B cell (primary cell): ENCODE results near the gene KDM6B. TPM values are rescaled to one million over a fixed set of nuclear protein-coding genes. Genes with fewer than 3 reads are reported as not detected.

Source experiments
- ATAC-seq: fragments of 200-7000 bp; cut with Tn5 transposase; one replicate; pipeline ENCODE4 v1.10.0; 2021; ENCODE audit warnings: low read depth, mild to moderate bottlenecking, moderate number of reproducible peaks, moderate library complexity
- CTCF ChIA-PET: fragments of 350-600 bp; sonication (Branson Sonifier 250); formaldehyde crosslinking; loops from one replicate; lab custom pipeline; 2021; ENCODE audit warnings: antibody characterized with exemption, inconsistent platforms; lab: Charles Lee
- POLR2A ChIA-PET: fragments of 350-600 bp; sonication (Branson Sonifier 250); formaldehyde crosslinking; loops from one replicate; lab custom pipeline; 2021; ENCODE audit warnings: antibody characterized with exemption; lab: Charles Lee
- DNase-seq: peaks from one replicate; pipeline ENCODE4 v3.0.0; 2013
- H2AFZ ChIP-seq: 2 replicates; pipeline ENCODE4 v1.6.1; 2012; ENCODE audit warnings: mild to moderate bottlenecking, low read depth, low read length; ENCODE audit not compliant: insufficient read depth, poor library complexity, severe bottlenecking
- H3K27ac ChIP-seq, 2 donors: 1 replicate in 1 of 2; 2 replicates in 1 of 2; pipeline ENCODE4 v1.5.1; 2012 to 2013; ENCODE audit warnings: low read length in 2 of 2, mild to moderate bottlenecking in 2 of 2, moderate library complexity in 1 of 2
- H3K27me3 ChIP-seq, 4 experiments: fragments of 200-600 bp in 1 of 4; sonication (generic) in 1 of 4; replicated peaks in 1 of 4; 1 replicate in 2 of 4; 2 replicates in 2 of 4; pipeline versions ENCODE4 v1.6.1 to v1.7.0; 2013 to 2016; ENCODE audit warnings: low read length in 3 of 4, mild to moderate bottlenecking in 2 of 4, mixed read lengths in 1 of 4, moderate library complexity in 1 of 4; ENCODE audit not compliant: insufficient read depth in 4 of 4, control insufficient read depth in 3 of 4; ENCODE audit errors: control extremely low read depth in 1 of 4
- H3K36me3 ChIP-seq, 2 experiments: replicated peaks in 1 of 2; 1 replicate in 1 of 2; 2 replicates in 1 of 2; pipeline versions ENCODE4 v1.6.1 to v1.7.1; 2013; ENCODE audit warnings: low read length in 1 of 2; ENCODE audit not compliant: insufficient read depth in 2 of 2, control insufficient read depth in 1 of 2; ENCODE audit errors: control extremely low read depth in 1 of 2, extremely low read depth in 1 of 2
- H3K4me1 ChIP-seq, 2 donors: fragments of 200-600 bp in 1 of 2; sonication (generic) in 1 of 2; 1 replicate in 1 of 2; 2 replicates in 1 of 2; pipeline versions ENCODE4 v1.5.1 to v1.6.1; 2013 to 2017; ENCODE audit warnings: low read length in 2 of 2; ENCODE audit not compliant: control insufficient read depth in 2 of 2, insufficient read depth in 2 of 2
- H3K4me2 ChIP-seq: replicated peaks from 2 replicates; pipeline ENCODE3; 2012; ENCODE audit warnings: mild to moderate bottlenecking, low read depth, low read length; ENCODE audit not compliant: poor library complexity, severe bottlenecking
- H3K4me3 ChIP-seq, 5 experiments: fragments of 200-600 bp in 1 of 5; sonication (generic) in 1 of 5; 1 replicate in 3 of 5; 2 replicates in 2 of 5; pipeline versions ENCODE4 v1.5.1 to v1.7.0; 2011 to 2016; ENCODE audit warnings: low read length in 4 of 5, mild to moderate bottlenecking in 4 of 5, low read depth in 2 of 5, control low read depth in 1 of 5, moderate library complexity in 1 of 5; ENCODE audit not compliant: insufficient read depth in 1 of 5; ENCODE audit errors: control extremely low read depth in 1 of 5, extremely low read depth in 1 of 5
- H3K79me2 ChIP-seq: fragments of 200-600 bp; sonication (generic); one replicate; pipeline ENCODE4 v1.6.0; 2016; ENCODE audit warnings: low read length; ENCODE audit not compliant: control insufficient read depth, insufficient read depth
- H3K9ac ChIP-seq: fragments of 200-600 bp; sonication (generic); 2 replicates; pipeline ENCODE4 v1.6.1; 2017; ENCODE audit warnings: mild to moderate bottlenecking, low read length, moderate library complexity
- H3K9me3 ChIP-seq, 3 donors: one replicate each; pipeline versions ENCODE4 v1.6.1 to v1.7.1; 2013; ENCODE audit warnings: low read length in 2 of 3; ENCODE audit not compliant: control insufficient read depth in 2 of 3, insufficient read depth in 1 of 3; ENCODE audit errors: control extremely low read depth in 1 of 3
- H4K20me1 ChIP-seq: 2 replicates; pipeline ENCODE4 v1.6.0; 2012; ENCODE audit warnings: mild to moderate bottlenecking, low read length; ENCODE audit not compliant: insufficient read depth, control insufficient read depth, poor library complexity, severe bottlenecking
- H3K27ac Mint-ChIP-seq: one replicate; pipeline ENCODE4 v1.8.0; 2021; ENCODE audit warnings: mixed read lengths
- H3K27me3 Mint-ChIP-seq: one replicate; pipeline ENCODE4 v1.8.0; 2021; ENCODE audit warnings: mixed read lengths
- H3K4me1 Mint-ChIP-seq: one replicate; pipeline ENCODE4 v1.8.0; 2021; ENCODE audit warnings: mixed read lengths
- H3K4me3 Mint-ChIP-seq: one replicate; pipeline ENCODE4 v1.8.0; 2021; ENCODE audit warnings: mixed read lengths
- H3K9me3 Mint-ChIP-seq: one replicate; pipeline ENCODE4 v1.8.0; 2022; ENCODE audit warnings: mixed read lengths; ENCODE audit not compliant: insufficient read depth
- EZH2 ChIP-seq: IDR thresholded peaks from 2 replicates; pipeline ENCODE4 v1.6.1; 2012; ENCODE audit warnings: borderline replicate concordance, low read depth, mild to moderate bottlenecking, moderate library complexity, low read length; ENCODE audit not compliant: insufficient read depth, poor library complexity, severe bottlenecking
- WGBS: methylation state at CpG from one replicate; pipeline ENCODE4 v1.1.5; 2013; ENCODE audit warnings: missing lambda C conversion rate; ENCODE audit not compliant: insufficient coverage; 5-methylcytosine and 5-hydroxymethylcytosine counted together
- intact Hi-C: fragments of 100-400 bp; cut with micrococcal nuclease; formaldehyde crosslinking; loops from one replicate; pipeline ENCODE4 v1.10.0; 2022
- polyA plus RNA-seq: library from polyadenylated mRNA; depleted of rRNA; stranded (reverse); fragments of >200 nt; gene quantifications from 2 replicates; pipeline ENCODE4 v1.2.3, GENCODE V29; 2012
- total RNA-seq, 2 donors: library from RNA; stranded (reverse); fragments of 120-200 nt in 1 of 2; gene quantifications; 1 replicate in 1 of 2; 2 replicates in 1 of 2; pipeline versions ENCODE4 v1.2.3 to v1.2.4, GENCODE V29; 2013 to 2022
- TF ChIP-seq, protein P1 (sequence below): fragments of 200-600 bp; IDR thresholded peaks from one replicate; pipeline ENCODE4 v1.8.0; 2022; ENCODE audit warnings: antibody characterized with exemption, mild to moderate bottlenecking

The KDM6B gene
- total and polyA plus RNA-seq, 2 donors (not counting 1 experiment from before 2014, with no cell fraction given), result 18.6 to 110 TPM

DNA sequence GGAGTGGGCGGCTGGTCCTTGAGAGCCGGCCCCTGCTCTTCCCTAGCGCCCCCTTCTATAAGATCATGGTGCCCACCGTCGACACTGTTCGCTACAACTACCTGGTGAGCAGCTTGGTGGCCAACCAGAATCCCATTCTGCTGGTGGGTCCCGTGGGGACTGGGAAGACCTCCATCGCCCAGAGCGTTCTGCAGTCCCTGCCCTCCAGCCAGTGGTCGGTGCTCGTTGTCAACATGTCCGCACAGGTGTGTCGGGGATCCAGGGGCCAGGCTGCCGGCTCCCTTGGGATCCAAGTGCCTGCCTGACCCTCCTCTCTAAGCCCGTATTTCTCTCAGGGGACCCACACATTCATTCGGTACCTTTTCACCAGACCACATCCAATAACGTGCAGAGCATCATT lies 41.4 kb upstream of the KDM6B start:
- ChIA-PET POLR2A (no interaction called here), CTCF (no interaction called here)
- H3K79me2 ChIP-seq, result no peaks in the 10 kb centered on the region
- H3K36me3 ChIP-seq, result no peaks in the 10 kb centered on the region
- no peaks in the 10 kb centered on the region for H3K4me1 ChIP-seq
- H3K4me3 ChIP-seq, result no peak overlapping the region
- ATAC-seq (no peak), DNase-seq (no peak)
- Mint-ChIP-seq H3K27ac (no peak overlapping the region), H3K27me3 (peaks cover 6% of the 10 kb centered on the region), H3K4me3 (no peak overlapping the region), H3K9me3 (no peaks in the 10 kb centered on the region), H3K4me1 (no peaks in the 10 kb centered on the region)
- TF ChIP-seq, protein P1, sequence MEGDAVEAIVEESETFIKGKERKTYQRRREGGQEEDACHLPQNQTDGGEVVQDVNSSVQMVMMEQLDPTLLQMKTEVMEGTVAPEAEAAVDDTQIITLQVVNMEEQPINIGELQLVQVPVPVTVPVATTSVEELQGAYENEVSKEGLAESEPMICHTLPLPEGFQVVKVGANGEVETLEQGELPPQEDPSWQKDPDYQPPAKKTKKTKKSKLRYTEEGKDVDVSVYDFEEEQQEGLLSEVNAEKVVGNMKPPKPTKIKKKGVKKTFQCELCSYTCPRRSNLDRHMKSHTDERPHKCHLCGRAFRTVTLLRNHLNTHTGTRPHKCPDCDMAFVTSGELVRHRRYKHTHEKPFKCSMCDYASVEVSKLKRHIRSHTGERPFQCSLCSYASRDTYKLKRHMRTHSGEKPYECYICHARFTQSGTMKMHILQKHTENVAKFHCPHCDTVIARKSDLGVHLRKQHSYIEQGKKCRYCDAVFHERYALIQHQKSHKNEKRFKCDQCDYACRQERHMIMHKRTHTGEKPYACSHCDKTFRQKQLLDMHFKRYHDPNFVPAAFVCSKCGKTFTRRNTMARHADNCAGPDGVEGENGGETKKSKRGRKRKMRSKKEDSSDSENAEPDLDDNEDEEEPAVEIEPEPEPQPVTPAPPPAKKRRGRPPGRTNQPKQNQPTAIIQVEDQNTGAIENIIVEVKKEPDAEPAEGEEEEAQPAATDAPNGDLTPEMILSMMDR, result no peak
- no peak for TF ChIP-seq EZH2
- 91% methylated on average over 16 of the region's 17 CpGs for WGBS
- H4K20me1 ChIP-seq, result no peaks in the 10 kb centered on the region
- no peak overlapping the region for H2AFZ ChIP-seq
- H3K27ac ChIP-seq, result no peak overlapping the region
- intact Hi-C loops, result no loop called here
- H3K9me3 ChIP-seq, result no peaks in the 10 kb centered on the region
- H3K4me2 ChIP-seq, result no peak overlapping the region
- H3K9ac ChIP-seq, result no peak overlapping the region
- peaks cover 0 to 3% (median 0%) of the 10 kb centered on the region in 4 experiments for H3K27me3 ChIP-seq

DNA sequence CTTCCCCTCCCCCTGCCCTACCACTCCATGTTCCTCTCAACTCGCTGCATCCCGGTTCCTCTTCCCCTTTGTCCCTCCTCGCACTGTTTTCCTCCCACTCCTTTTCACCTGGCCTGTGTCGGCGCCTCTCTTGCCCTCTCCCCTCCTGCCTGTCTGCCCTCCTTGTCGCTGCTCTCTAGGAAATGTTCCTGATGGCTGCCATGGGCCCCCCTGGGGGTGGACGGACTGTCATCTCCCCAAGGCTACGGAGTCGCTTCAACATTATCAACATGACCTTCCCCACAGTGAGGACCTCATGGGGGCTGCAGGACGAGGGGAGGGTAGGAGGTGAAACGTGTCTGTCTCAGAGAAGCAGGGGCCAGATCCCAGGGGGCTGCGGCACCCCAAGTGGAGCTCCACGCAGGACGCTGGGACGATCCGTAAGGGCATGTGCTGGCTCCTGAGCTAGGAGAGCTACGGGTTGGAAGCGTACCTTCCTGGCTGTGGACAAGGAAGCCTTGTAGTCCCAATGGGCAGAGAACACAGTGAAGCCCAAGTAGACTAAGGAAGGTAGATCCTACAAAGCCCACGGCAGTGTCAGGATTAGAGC lies 39.8 kb upstream of the KDM6B start:
- peaks cover 10% of the 10 kb centered on the region for H3K27me3 Mint-ChIP-seq
- Histone ChIP-seq H3K79me2 (no peaks in the 10 kb centered on the region), H2AFZ (no peak overlapping the region), H4K20me1 (no peaks in the 10 kb centered on the region), H3K36me3 (no peaks in the 10 kb centered on the region), H3K4me2 (no peak overlapping the region), H3K27ac (no peak overlapping the region), H3K9ac (no peak overlapping the region), H3K9me3 (no peaks in the 10 kb centered on the region), H3K4me3 (no peak overlapping the region), H3K4me1 (no peaks in the 10 kb centered on the region), H3K27me3 (peaks cover 0 to 3% (median 0%) of the 10 kb centered on the region in 4 experiments)
- no peak for ATAC-seq
- no peak for DNase-seq
- ChIA-PET CTCF (no interaction called here), POLR2A (no interaction called here)
- TF ChIP-seq, protein P1, result no peak
- TF ChIP-seq EZH2, result no peak
- no peak overlapping the region for H3K4me3 Mint-ChIP-seq
- no peak overlapping the region for H3K27ac Mint-ChIP-seq
- 87% methylated on average over 16 of the region's 19 CpGs for WGBS
- H3K4me1 Mint-ChIP-seq, result no peaks in the 10 kb centered on the region
- intact Hi-C loops, result no loop called here
- no peaks in the 10 kb centered on the region for H3K9me3 Mint-ChIP-seq
